ENCODE results near the gene CORO2B. TPM values are rescaled to one million over a fixed set of nuclear protein-coding genes. Genes with fewer than 3 reads are reported as not detected.
A peak's percentile ranks its signal among the peaks of the same experiment; 100 is the strongest.

The CORO2B gene
- total RNA-seq, 1 donor from 2014 or later: 11.0 TPM

DNA sequence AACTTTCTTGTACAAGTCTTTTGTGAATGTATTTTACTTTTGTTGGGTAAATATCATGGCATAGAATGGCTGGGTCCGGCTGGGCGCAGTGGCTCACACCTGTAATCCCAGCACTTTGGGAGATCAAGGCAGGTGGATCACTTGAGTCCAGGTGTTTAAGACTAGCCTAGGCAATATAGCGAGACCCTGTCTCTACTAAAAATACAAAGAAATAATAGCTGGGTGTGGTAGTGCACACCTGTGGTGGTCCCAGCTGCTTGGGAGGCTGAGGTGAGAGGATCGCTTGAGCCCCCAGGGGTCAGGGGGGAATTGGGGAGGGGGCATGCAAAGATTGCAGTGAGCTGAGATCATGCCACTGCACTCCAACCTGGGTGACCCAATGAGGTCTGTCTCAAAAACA lies 189.0 kb downstream of the CORO2B start:
- Histone ChIP-seq H3K9me3 (no peaks in the 10 kb centered on the region), H3K27me3 (no peaks in the 10 kb centered on the region), H3K36me3 (no peaks in the 10 kb centered on the region), H3K4me1 (no peaks in the 10 kb centered on the region), H3K4me3 (no peak overlapping the region), H3K27ac (no peak overlapping the region)
- TF ChIP-seq, protein P1, sequence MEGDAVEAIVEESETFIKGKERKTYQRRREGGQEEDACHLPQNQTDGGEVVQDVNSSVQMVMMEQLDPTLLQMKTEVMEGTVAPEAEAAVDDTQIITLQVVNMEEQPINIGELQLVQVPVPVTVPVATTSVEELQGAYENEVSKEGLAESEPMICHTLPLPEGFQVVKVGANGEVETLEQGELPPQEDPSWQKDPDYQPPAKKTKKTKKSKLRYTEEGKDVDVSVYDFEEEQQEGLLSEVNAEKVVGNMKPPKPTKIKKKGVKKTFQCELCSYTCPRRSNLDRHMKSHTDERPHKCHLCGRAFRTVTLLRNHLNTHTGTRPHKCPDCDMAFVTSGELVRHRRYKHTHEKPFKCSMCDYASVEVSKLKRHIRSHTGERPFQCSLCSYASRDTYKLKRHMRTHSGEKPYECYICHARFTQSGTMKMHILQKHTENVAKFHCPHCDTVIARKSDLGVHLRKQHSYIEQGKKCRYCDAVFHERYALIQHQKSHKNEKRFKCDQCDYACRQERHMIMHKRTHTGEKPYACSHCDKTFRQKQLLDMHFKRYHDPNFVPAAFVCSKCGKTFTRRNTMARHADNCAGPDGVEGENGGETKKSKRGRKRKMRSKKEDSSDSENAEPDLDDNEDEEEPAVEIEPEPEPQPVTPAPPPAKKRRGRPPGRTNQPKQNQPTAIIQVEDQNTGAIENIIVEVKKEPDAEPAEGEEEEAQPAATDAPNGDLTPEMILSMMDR (IDR thresholded peaks at IDR 0.05): no peak
- DNase-seq (ENCODE audit: low spot score in 2 of 2): no peak
- intact Hi-C loops (cut with DNase I): no loop called here

GRCh38 chr15:68768321-68768720 lies 189.5 kb downstream of the CORO2B start:
- TF ChIP-seq, protein P1 (IDR thresholded peaks at IDR 0.05): no peak
- H3K36me3 ChIP-seq: no peaks in the 10 kb centered on the region
- H3K9me3 ChIP-seq: no peaks in the 10 kb centered on the region
- no peaks in the 10 kb centered on the region for H3K27me3 ChIP-seq
- no peaks in the 10 kb centered on the region for H3K4me1 ChIP-seq
- H3K27ac ChIP-seq: no peak overlapping the region
- no peak for DNase-seq (ENCODE audit: low spot score in 2 of 2)
- intact Hi-C loops (cut with DNase I): no loop called here
- no peak overlapping the region for H3K4me3 ChIP-seq

DNA sequence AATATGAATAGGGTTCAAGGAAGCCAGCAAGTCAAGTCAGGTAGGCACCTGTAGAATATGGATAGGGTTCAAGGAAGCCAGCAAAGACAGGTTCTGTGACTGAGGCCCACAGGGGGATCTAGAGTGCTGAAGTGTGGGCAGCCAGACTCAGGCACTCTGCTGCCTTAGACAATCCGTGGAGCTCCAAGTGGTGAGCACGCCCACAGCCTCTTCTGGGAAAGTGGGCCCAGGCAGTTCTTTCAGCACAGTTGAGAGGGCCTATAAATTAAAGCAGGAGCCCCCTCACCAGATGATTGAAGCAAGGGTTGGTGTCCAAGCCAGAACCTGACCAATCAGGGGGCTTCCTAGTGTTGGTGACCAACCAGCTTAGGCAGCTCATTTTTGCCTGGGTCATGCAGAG lies 190.9 kb downstream of the CORO2B start:
- TF ChIP-seq, protein P1 (IDR thresholded peaks at IDR 0.05): no peak
- intact Hi-C loops (cut with DNase I): no loop called here
- DNase-seq (ENCODE audit: low spot score in 2 of 2): no peak
- H3K36me3 ChIP-seq: no peaks in the 10 kb centered on the region
- no peaks in the 10 kb centered on the region for H3K27me3 ChIP-seq
- H3K4me3 ChIP-seq: no peak overlapping the region
- H3K9me3 ChIP-seq: no peaks in the 10 kb centered on the region
- no peak overlapping the region for H3K27ac ChIP-seq
- peaks cover 0 to 2% of the 10 kb centered on the region in 2 donors for H3K4me1 ChIP-seq

DNA sequence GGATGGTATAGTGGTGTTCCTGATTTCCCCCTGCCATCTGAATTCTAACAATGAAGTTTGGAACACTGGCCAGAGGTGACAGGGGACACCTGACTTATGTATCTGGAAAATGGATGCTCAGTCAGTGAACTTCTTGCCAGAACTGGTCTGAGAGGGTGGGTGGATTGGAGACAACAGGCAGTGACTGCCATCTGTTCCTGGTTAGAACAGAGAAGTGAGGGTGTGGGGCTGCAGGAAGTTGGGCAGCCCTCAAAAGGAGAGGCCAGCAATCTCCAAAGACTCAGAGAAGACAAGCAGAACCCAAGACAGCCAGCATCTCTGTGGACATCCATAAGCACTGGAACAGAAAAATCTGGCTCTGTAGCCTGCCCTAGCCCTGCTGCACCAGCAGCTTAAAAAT lies 191.4 kb downstream of the CORO2B start:
- DNase-seq (ENCODE audit: low spot score in 2 of 2): no peak
- TF ChIP-seq, protein P1 (IDR thresholded peaks at IDR 0.05): no peak
- intact Hi-C loops (cut with DNase I): no loop called here
- Histone ChIP-seq H3K27ac (no peak overlapping the region), H3K27me3 (no peaks in the 10 kb centered on the region), H3K4me1 (peaks cover 0 to 7% of the 10 kb centered on the region in 2 donors), H3K36me3 (no peaks in the 10 kb centered on the region), H3K9me3 (no peaks in the 10 kb centered on the region), H3K4me3 (no peak overlapping the region)

- H3K9me3 ChIP-seq: no peaks in the 10 kb centered on the region
- H3K4me3 ChIP-seq: no peak overlapping the region
- intact Hi-C loops (cut with DNase I): no loop called here
- H3K27ac ChIP-seq: no peak overlapping the region
- DNase-seq (ENCODE audit: low spot score in 2 of 2): no peak
- peaks cover 3 to 26% of the 10 kb centered on the region in 2 donors for H3K4me1 ChIP-seq
- no peaks in the 10 kb centered on the region for H3K27me3 ChIP-seq
- no peaks in the 10 kb centered on the region for H3K36me3 ChIP-seq
- TF ChIP-seq, protein P1 (IDR thresholded peaks at IDR 0.05): no peak
Measured at GRCh38 chr15:68773036-68773435, 194.2 kb downstream of the CORO2B start.

DNA sequence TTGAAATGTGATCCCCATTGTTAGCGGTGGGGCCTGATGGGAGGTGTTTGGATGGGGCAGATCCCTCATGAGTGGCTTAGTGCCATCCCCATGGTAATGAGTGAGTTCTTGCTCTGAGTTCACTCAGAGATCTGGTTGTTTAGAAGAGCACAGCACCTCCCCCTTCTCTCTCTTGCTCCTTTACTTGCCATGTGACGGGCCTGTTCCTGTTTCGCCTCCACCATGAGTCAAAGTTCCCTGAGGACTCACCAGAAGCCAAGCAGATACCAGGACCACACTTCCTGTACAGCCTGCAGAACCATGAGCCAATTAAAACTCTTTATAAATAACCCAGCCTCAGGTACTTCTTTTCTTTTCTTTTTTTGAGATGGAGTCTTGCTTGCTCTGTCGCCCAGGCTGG lies 195.3 kb downstream of the CORO2B start:
- TF ChIP-seq, protein P1 (IDR thresholded peaks at IDR 0.05): no peak
- Histone ChIP-seq H3K9me3 (no peaks in the 10 kb centered on the region), H3K27ac (peak overlapping the region in 1 of 2 donors; percentile 82), H3K36me3 (peaks cover 0 to 8% of the 10 kb centered on the region in 2 donors), H3K4me1 (peaks cover 3 to 26% of the 10 kb centered on the region in 2 donors), H3K27me3 (no peaks in the 10 kb centered on the region), H3K4me3 (no peak overlapping the region)
- intact Hi-C loops (cut with DNase I): loop anchor here (2.0 kb wide), 1 partner anchor 45 kb away; no protein-coding TSS in a partner anchor
- DNase-seq (ENCODE audit: low spot score in 2 of 2): no peak

All from ascending aorta (tissue), 2 donors.